Stimulated activated CD8-positive, alpha-beta memory T cell treated with anti-CD3 and anti-CD28 coated beads, Interleukin-15, amount 100 ng/mL, for 24 hours (primary cell): ENCODE data around the gene ADRB2.

Experiments used
- DNase-seq: peaks from one replicate; pipeline ENCODE4 v3.0.0-alpha.2; 2020; ENCODE audit warnings: low read depth

Gene ADRB2

GRCh38 chr5:148831590-148832565, 5.5 kb downstream of the ADRB2 start:
- DNase-seq = no peak

- DNase-seq = no peak
Observed at GRCh38 chr5:148833122-148833521, 6.7 kb downstream of the ADRB2 start.

- no peak for DNase-seq
Observed at GRCh38 chr5:148833925-148834324, 7.5 kb downstream of the ADRB2 start.

GRCh38 chr5:148834689-148835088, 8.3 kb downstream of the ADRB2 start:
- DNase-seq = no peak

- no peak for DNase-seq
Observed at GRCh38 chr5:148836272-148837250, 10.2 kb downstream of the ADRB2 start.

- DNase-seq = no peak
Observed at GRCh38 chr5:148837383-148837782, 11.0 kb downstream of the ADRB2 start.

GRCh38 chr5:148838357-148838756, 11.9 kb downstream of the ADRB2 start:
- DNase-seq = no peak

GRCh38 chr5:148839960-148840359, 13.5 kb downstream of the ADRB2 start:
- DNase-seq = no peak

GRCh38 chr5:148840531-148840930, 14.1 kb downstream of the ADRB2 start:
- no peak for DNase-seq

GRCh38 chr5:148841519-148841918, 15.1 kb downstream of the ADRB2 start:
- DNase-seq = no peak

- no peak for DNase-seq
Observed at GRCh38 chr5:148842161-148842560, 15.8 kb downstream of the ADRB2 start.

- no peak for DNase-seq
Observed at GRCh38 chr5:148843510-148844318, 17.3 kb downstream of the ADRB2 start.

- no peak for DNase-seq
Observed at GRCh38 chr5:148844433-148845280, 18.2 kb downstream of the ADRB2 start.

GRCh38 chr5:148846930-148847329, 20.5 kb downstream of the ADRB2 start:
- DNase-seq = no peak

GRCh38 chr5:148847456-148847855, 21.0 kb downstream of the ADRB2 start:
- no peak for DNase-seq

- no peak for DNase-seq
Observed at GRCh38 chr5:148848393-148849031, 22.1 kb downstream of the ADRB2 start.

- DNase-seq = no peak
Observed at GRCh38 chr5:148849461-148849860, 23.1 kb downstream of the ADRB2 start.

GRCh38 chr5:148850836-148851235, 24.4 kb downstream of the ADRB2 start:
- no peak for DNase-seq

- no peak for DNase-seq
Observed at GRCh38 chr5:148853868-148854267, 27.5 kb downstream of the ADRB2 start.
